ENCODE results near the gene FSIP1. TPM values are rescaled to one million over a fixed set of nuclear protein-coding genes. Genes with fewer than 3 reads are reported as not detected.
"Not testable (repeated sequence)": the region's sequence is repeated elsewhere in the genome, so short reads cannot be mapped to it uniquely, and the experiment has no call there.

FSIP1 gene
- polyA plus RNA-seq, 2 of the 4 experiments (the other 2 are of a cell fraction): 0.71 to 0.93 TPM

DNA sequence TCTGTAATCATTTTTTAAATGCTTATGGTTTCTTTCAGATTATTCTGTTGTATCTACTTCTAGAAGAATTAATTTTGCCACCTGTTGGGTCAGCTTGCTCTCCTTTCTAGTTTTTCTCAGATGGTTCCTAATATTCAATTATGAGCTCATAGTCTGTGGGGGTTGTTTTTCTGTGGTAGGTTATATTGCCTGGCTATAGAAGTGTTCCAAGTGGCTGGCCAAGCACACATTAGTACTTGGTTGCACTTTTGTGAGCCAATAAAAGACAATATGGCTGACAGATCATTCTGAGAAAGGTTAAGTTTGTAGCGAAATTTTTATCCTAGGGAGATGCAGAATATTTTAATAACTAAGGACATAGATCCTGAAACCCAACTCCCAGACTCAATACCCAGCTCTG, 31.8 kb upstream of the FSIP1 start:
- WGBS (ENCODE audit: missing lambda C conversion rate): 43% methylated on average over 1 of the region's 1 CpG
- H3K27ac ChIP-seq: no peak overlapping the region
- ChIA-PET CTCF (no interaction called here), POLR2A (no interaction called here)
- TF ChIP-seq FOXS1 (CRISPR knock-in tag; IDR thresholded peaks at IDR 0.05) (no peak), MAZ (IDR thresholded peaks at IDR 0.05; ENCODE audit: borderline replicate concordance, low read depth, low read length) (no peak), TP53 (CRISPR knock-in tag; IDR thresholded peaks at IDR 0.05) (no peak), HOXB5 (CRISPR knock-in tag; IDR thresholded peaks at IDR 0.05) (no peak), ZC3H11A (IDR thresholded peaks at IDR 0.05) (no peak), CHD2 (IDR thresholded peaks at IDR 0.05; ENCODE audit: low read length, partially characterized antibody) (no peak), KDM1A (IDR thresholded peaks at IDR 0.05; ENCODE audit: low read depth) (no peak)
- TF ChIP-seq, protein P1, sequence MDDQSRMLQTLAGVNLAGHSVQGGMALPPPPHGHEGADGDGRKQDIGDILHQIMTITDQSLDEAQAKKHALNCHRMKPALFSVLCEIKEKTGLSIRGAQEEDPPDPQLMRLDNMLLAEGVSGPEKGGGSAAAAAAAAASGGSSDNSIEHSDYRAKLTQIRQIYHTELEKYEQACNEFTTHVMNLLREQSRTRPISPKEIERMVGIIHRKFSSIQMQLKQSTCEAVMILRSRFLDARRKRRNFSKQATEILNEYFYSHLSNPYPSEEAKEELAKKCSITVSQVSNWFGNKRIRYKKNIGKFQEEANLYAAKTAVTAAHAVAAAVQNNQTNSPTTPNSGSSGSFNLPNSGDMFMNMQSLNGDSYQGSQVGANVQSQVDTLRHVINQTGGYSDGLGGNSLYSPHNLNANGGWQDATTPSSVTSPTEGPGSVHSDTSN (IDR thresholded peaks at IDR 0.05): no peak
- TF ChIP-seq, protein P2, sequence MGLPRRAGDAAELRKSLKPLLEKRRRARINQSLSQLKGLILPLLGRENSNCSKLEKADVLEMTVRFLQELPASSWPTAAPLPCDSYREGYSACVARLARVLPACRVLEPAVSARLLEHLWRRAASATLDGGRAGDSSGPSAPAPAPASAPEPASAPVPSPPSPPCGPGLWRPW (IDR thresholded peaks at IDR 0.05): no peak
- peaks cover 3% of the 10 kb centered on the region; the same call in 1 of the 3 replicates for H3K4me1 ChIP-seq
- H3K9me3 ChIP-seq: no peaks in the 10 kb centered on the region
- ATAC-seq (no peak), FAIRE-seq (no peak), DNase-seq (ENCODE audit: low read depth in 1 of 2, low spot score in 1 of 2) (no peak)
- no peak overlapping the region for H3K4me2 ChIP-seq
- H3K4me3 ChIP-seq: no peak overlapping the region

- WGBS (ENCODE audit: missing lambda C conversion rate): 85% methylated on average over 3 of the region's 3 CpGs
- H3K9me3 ChIP-seq; H3K4me3 ChIP-seq; H3K4me1 ChIP-seq; H3K27ac ChIP-seq; DNase-seq (ENCODE audit: low read depth in 1 of 2, low spot score in 1 of 2); CTCF ChIA-PET; ATAC-seq; POLR2A ChIA-PET; FAIRE-seq; H3K4me2 ChIP-seq: not testable (repeated sequence)
Measured at GRCh38 chr15:39812651-39813050, 30.0 kb upstream of the FSIP1 start.

- Histone ChIP-seq H3K27ac (no peak overlapping the region), H3K4me2 (no peak overlapping the region), H3K9me3 (no peaks in the 10 kb centered on the region), H3K4me1 (no peaks in the 10 kb centered on the region), H3K4me3 (no peak overlapping the region)
- 38% methylated on average over 3 of the region's 3 CpGs for WGBS (ENCODE audit: missing lambda C conversion rate)
- DNase-seq (ENCODE audit: low read depth in 1 of 2, low spot score in 1 of 2) (no peak), ATAC-seq (no peak), FAIRE-seq (no peak)
- TF ChIP-seq NR3C1 (IDR thresholded peaks at IDR 0.05) (no peak), KDM1A (IDR thresholded peaks at IDR 0.05; ENCODE audit: low read depth) (no peak), CHD2 (IDR thresholded peaks at IDR 0.05; ENCODE audit: low read length, partially characterized antibody) (no peak), HDAC2 (IDR thresholded peaks at IDR 0.05) (no peak)
- POLR2A ChIA-PET: no interaction called here
- CTCF ChIA-PET: no interaction called here
Measured at GRCh38 chr15:39808909-39809308, 26.3 kb upstream of the FSIP1 start.

GRCh38 chr15:39807791-39808190, 25.1 kb upstream of the FSIP1 start:
- Histone ChIP-seq H3K4me1 (no peaks in the 10 kb centered on the region), H3K4me3 (no peak overlapping the region), H3K27ac (no peak overlapping the region), H3K9me3 (no peaks in the 10 kb centered on the region), H3K4me2 (no peak overlapping the region)
- TF ChIP-seq TP53 (CRISPR knock-in tag; IDR thresholded peaks at IDR 0.05): no peak
- WGBS (ENCODE audit: missing lambda C conversion rate): 84% methylated on average over 4 of the region's 4 CpGs
- FAIRE-seq: no peak
- DNase-seq (ENCODE audit: low read depth in 1 of 2, low spot score in 1 of 2): no peak
- ChIA-PET POLR2A (no interaction called here), CTCF (no interaction called here)
- no peak for ATAC-seq

GRCh38 chr15:39804026-39804425, 21.4 kb upstream of the FSIP1 start:
- WGBS (ENCODE audit: missing lambda C conversion rate): 47% methylated on average over 2 of the region's 2 CpGs
- no peak overlapping the region for H3K4me3 ChIP-seq
- peak in 1 of 2 experiments; percentile 10 for DNase-seq (ENCODE audit: low read depth in 1 of 2, low spot score in 1 of 2)
- POLR2A ChIA-PET: no interaction called here
- H3K4me1 ChIP-seq: no peaks in the 10 kb centered on the region
- no peaks in the 10 kb centered on the region for H3K9me3 ChIP-seq
- no peak overlapping the region for H3K27ac ChIP-seq
- no peak overlapping the region for H3K4me2 ChIP-seq
- ATAC-seq: no peak
- CTCF ChIA-PET: interaction anchor here (1.0 kb wide), 1 partner anchor 15 kb away, joined by 3 read pairs; no protein-coding TSS in a partner anchor
- TF ChIP-seq POLR2AphosphoS2 (conservative IDR thresholded peaks at IDR 0.05; ENCODE audit: low read length) (no peak), TP53 (CRISPR knock-in tag; IDR thresholded peaks at IDR 0.05) (no peak), HOXB5 (CRISPR knock-in tag; IDR thresholded peaks at IDR 0.05) (no peak), RFX5 (IDR thresholded peaks at IDR 0.05) (no peak), ZFP36 (IDR thresholded peaks at IDR 0.05; ENCODE audit: borderline replicate concordance, partially characterized antibody) (no peak)
- FAIRE-seq: no peak
